HG02840 (cell line): Measurements from ENCODE around the gene FBXL13.
"Not testable (repeated sequence)": the region's sequence is repeated elsewhere in the genome, so short reads cannot be mapped to it uniquely, and the experiment has no call there.

Source experiments
- ATAC-seq: cut with Tn5 transposase; IDR thresholded peaks from one replicate; pipeline ENCODE4 v1.9.1; 2021; ENCODE audit warnings: mild to moderate bottlenecking, moderate library complexity, moderate number of reproducible peaks; ENCODE audit not compliant: unreplicated experiment, low FRiP score

Gene FBXL13

DNA sequence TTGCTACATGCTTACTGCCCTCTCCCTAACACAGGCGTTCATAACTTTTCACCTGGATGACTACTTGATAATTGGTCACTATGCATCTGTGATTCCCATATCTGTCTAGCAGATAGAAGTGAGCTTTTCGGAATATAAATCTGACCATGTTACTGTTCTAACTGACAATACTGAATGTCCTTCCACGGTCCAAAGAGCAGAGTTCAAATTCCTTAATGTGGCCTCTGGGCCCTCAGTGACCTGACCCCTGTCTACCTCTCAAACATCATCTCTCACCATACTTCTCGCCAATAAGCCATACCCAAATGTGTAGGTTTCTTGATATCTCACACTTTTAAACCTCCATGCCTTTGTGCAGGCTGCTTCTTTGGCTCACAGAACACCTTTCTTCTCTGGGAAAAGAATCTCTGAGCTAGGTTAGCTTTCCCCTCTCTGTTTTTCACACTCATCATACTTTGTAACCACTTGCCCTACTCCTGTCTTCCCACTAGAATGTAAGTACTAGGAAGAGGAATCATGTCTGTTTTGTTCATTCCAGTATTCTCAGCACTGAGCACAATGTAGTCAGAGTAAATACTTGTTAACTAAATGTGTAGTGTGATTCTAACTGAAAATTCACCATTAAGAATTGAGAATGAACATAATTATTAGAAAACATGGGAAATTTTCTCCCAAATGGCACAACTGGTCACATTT lies 201.0 kb downstream of the FBXL13 start:
- peak; percentile 16 for ATAC-seq

DNA sequence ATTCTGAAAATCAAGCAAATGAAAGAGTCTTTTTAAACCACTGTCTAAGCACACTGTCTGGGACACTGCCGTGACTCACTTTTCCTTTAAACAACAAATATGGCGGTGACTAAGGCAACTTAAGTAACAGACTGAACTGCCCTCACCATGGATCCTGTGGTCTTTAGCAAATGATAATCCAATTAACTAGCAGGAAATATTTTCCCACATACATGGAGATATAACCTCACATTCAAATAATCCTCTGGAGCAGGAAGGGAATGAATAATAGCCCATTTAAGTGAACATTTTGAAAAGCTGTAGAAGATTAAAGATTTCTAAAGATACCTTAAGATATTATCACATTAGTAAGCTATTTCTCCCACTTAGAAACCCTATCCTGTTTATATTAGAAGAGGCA lies 202.1 kb downstream of the FBXL13 start:
- no peak for ATAC-seq

DNA sequence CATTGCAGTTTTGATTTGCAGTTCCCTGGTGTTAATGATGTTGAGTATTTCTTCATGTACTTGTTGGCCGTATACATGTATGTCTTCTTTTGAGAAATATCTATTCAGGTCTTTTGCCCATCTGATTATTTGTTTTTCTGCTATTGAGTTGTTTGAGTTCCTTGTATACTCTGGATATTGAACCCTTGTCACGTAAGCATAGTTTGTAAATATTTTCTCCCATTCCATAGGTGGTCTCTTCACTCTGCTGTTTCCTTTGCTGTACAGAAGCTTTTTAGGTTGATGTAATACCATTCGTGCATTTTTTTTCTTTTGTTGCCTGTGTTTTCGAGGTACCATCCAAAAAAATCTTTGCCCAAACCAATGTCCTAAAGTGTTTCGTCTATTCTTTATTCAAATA lies 205.4 kb downstream of the FBXL13 start:
- no peak for ATAC-seq

DNA sequence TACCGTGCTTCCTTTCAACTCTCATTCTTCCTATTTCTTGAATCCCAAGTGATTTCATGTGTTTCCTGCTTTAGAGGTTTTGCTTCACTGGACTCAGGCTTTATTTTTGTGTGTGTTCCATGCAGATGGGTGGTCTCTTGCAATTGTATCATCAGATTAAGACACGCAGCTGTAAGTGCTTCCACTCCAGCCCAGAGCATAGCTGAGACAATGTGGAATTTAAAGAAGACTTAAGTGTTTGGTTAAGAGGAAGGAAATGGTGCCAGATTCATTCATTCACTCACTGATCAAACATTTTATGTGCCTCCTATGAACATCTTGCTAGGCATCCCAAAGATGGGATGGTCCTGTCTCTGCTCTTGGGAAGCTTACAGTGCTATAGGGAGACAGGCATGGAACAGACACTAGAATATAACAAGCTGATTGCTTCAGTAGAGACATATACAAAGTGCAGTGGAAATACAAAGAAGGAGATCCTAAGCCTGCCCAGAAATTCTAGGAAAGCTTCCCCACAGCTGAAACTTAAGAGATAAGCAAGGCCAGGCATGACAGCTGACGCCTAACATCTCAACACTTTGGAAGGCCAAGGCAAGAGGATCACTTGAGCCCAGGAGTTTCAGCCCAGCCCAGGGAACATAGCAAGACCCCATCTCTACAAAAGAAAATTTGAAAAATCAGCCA lies 207.9 kb downstream of the FBXL13 start:
- no peak for ATAC-seq

DNA sequence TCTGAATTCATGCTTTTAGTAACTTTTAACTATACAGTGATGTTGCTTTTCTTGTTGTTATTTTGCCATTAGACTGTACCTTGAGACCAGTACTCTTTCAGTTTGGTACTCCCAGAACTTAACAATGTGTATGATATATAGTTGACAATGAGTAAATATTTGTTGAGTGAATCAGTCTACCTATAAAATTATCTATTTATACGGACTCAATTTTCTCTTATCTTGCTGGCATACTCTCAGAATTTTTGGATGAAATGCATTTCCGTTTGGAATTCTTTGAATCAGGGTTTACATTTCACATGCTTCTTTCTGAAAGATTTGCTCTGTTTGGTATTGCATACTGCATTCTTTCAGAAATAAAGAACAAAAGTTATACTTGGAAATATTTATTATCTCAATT lies 209.6 kb downstream of the FBXL13 start:
- ATAC-seq: no peak

DNA sequence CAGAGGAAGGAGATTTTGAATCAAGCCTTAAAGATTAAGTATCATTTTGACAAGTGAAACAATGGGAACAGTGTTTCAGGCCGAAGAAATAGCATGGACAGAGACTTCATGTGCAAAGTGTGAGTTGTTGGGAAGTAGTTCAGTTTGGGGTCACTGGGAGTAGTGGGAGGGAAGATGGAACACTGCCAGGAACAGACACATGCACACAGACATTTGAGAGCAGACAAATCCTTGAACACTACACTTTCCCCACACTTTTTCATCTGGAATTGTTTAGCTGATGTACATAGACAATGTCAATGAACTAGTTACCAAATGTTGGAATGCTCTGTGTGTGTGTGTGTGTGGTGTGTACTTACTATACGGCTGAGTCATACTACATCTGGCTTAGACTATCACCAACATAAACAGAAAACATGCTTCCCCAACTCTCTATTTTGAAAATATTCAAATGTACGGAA lies 214.2 kb downstream of the FBXL13 start:
- no peak for ATAC-seq

DNA sequence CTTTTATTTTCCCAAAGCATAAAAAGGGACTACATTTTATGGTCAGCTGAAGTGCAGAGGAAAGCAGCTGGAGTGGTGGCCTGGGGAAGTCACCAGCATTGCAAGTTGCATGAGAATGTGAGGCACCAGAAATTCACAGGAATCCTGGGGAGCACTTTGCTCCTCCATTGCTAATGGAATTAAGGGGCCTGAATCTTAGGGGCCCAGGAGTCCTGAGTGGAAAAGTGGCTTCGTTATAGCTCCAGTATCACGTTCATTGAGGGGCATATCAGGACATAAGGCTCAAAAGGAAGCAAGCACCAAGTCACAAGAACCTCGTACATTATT lies 214.8 kb downstream of the FBXL13 start:
- ATAC-seq: no peak

DNA sequence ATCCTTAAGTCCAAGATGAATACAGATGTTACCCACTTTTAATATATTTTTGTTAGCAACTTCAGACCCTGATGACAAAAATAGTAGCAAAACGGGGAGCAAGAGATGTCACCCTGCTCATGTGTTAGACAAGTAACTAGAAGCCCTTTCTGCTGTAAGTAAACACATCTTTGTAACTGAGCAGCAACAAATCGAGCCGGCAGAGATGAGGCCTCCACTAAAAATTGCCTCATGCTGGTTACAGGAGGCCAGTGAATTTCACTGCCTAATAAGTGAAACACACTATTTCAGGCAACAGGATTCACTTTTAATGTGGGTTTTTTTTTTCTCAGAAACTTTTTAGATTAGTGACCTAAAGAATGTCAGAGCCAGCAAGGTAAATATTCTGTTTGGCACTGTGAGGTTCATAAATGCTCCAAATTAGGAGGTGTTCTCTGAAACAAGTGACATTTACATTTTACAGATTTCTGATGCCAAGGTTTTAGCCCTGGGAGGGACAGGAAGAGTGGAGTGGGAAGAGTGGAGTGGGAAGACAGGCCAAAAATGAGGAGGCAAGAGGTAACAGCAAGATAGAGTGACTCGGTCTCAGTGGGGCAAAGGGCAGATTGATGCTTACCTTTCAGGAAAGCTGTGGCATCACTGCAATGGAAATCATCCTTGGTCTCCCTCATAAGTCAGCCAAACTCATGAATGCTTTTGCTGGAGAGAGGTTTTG lies 215.4 kb downstream of the FBXL13 start:
- no peak for ATAC-seq

DNA sequence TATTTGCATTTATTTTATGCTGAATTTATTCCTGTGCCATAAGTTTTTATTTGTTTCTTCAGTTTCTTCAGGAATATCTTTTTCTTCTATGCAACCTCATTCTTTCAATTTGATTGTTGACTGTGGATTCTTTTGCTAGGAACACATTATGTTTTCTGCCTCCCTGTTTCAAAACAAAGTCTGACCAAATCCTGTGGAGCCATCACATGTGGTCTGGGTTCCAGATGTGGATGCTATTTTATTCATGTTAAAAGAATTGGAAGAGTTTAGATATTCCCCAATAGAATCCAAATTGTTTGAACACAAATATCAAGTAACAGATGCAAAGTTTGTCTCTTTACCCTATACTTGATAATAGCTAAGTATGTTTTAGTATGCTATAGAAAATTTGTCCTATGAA lies 218.6 kb downstream of the FBXL13 start:
- no peak for ATAC-seq

DNA sequence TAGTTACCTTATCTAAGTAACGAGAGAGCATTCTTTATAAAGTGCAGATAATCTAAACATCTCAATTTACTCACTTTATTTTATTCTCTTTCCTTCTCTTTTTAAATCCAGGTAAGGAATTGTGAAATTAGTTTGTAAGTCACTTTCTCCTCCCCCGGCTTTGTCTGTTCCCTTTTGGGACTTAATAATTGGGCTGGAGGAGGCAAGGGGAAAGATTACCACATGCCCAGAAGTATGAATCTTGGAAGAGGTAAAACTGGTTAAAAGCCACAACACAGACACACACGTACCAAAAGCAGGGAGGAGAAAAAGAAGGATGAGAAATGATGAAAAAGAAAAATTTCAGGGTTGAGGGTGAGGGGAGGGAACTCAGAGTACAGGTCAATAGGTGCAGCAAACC lies 225.1 kb downstream of the FBXL13 start:
- ATAC-seq: no peak

DNA sequence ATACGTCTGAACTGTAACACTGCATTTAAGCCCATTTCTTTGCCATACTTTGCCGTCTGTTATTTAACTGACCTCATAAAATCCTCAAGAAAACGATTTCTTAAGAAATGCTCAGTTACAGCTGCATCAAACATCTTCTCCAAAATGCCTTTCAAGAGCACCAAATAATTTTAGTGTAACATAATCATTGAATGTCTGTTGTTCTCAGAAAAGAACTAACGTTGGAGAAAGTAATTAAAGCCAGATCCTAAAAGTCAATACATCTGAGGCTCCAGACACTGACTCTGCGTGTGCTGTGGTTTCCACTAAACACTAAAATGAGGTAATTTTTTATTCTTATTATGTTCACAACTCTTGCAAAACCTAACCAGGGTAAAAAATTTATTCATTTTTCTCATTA lies 225.5 kb downstream of the FBXL13 start:
- ATAC-seq: no peak

DNA sequence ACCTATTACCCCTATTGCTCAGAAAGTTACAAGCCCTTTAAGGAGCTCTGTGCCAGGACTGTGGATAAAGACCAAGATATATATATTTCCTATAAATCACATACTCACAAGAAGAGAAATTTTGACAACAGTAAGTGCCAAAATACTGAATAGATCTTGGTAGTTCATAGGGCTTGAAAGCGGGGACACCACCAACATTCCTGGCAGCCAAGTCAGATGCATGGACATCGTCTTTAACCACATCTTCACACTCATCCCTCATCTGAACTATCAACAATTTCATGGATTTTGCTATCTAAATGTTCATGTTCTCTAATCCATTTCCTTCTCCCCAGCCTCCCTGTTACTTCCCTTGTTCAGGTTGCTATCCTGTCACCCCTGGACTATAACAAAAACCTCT lies 229.2 kb downstream of the FBXL13 start:
- no peak for ATAC-seq

DNA sequence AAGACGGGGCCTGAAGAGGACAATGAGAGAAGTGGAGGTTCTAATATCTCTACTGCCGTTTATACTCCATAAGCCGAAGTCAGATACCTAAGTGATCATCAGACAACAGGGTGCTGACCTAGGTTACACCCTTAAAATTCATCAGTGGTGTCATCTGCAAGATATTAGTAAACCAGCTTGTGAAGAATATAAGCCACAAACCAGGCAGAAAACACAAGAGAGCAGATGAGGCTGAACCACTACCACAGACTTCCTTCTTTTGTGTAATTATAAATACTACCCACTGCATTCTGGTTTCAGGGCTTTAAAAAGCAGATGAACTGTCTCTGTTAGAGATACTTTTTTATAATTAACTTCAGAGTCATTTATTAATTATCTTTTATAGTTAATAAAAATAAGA lies 230.7 kb downstream of the FBXL13 start:
- ATAC-seq: peak; percentile 58

DNA sequence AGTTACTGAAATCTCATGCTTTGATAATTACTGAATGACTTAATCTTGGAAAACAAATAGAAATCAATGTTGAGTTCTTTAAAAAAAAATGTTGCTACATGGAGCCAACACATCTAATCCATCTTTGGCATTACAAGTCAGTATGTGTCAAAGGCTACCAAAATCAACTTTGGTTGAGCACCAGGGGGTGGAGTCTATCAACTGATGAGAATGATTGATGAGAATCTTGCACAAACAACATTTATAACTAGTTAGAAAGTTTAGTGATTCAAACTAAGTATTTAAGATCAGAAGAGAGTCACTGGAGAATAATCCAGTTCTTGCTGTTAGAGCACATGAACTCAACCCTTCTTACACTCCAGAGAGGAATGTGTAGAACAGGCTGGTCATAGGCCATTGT lies 232.3 kb downstream of the FBXL13 start:
- ATAC-seq: no peak

DNA sequence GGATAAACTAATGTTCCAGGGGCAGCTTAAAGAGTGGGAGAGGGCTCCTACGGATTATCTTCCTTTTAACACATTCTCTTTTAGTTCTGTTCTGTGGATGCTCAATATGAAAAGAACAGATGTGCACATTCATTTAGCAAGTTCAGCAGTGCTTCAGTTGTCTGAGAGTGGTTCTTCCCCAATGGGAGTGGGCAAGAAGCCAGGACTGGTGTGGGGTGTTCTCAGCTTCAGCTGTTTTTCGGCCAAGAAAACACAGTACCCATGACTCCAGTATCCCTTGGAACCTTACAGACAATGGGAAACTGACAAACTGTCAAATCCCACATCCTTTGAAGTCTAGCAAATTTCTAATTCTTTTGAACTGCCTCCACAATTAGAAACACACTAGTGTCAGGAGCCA lies 233.3 kb downstream of the FBXL13 start:
- ATAC-seq: no peak

DNA sequence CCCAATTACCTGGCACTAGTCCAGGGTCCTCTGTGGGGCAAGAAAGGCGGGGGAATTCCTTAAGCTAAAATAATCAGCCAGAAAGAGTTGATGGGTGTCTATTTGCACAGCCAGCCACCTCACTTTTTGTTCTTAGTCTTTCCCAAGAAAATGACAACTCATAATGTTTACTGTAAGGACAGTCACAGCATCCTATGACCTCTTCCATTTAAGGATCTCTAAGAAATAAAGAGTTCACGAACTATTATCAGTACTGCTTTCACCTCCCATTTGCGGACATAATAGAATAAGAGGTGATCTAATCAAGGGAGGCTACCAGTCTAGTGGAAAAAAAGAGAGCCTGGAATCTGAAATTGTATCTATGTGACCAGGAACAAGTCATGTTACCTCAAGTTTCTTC lies 234.2 kb downstream of the FBXL13 start:
- no peak for ATAC-seq

DNA sequence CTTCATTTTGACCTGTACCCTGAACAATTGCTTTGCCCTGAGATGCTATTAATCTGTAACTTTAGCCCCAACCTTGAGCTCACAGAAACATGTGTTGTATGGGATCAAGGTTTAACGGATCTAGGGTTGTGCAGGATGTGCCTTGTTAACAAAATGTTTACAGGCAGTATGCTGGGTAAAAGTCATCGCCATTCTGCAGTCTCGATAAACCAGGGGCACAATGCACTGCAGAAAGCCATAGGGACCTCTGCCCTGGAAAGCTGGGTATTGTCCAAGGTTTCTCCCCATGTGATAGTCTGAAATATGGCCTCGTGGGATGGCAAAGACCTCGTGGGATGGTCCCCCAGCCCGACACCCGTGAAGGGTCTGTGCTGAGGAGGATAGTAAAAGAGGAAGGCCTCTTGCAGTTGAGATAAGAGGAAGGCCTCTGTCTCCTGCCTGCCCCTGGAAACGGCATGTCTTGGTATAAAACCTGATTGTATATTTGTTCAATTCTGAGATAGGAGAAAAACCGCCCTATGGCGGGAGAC lies 236.0 kb downstream of the FBXL13 start:
- not testable (repeated sequence) for ATAC-seq

DNA sequence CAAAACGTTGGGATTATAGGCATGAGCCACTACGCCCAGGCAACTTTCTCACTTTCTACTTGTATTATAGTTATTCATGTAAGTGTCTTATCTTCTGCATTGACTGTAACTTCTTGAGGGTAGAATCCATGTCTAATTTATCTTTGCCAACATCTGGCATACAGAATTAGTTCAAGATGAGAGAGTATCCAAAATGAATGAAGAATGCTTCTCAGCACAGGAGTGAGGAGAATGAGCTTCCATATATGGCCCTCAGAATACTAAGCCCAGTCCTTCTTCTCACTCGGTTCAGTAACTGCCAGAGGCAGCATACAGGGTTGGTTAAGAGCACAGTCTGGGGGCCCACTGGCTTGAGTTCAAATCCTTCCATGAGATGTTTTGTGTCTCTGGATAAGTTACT lies 236.8 kb downstream of the FBXL13 start:
- ATAC-seq: no peak

DNA sequence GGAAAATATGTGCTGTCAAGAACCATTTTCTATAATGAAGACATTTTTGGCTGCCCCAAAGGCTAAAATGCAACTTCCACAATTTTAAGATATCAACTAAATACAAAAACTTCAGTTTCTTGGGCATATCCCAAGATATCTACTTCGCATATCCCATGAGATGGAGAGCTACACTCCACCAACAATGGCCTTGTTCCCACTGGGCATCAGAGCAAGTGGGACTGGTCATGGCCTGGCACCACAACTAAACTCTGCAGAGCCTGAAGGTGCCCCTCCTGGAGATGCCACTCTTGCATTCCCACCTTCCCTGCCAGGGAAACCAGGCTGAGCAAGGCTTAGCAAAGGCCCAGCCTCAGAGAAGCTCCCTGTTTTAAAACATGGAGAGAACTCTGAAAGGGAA lies 237.6 kb downstream of the FBXL13 start:
- no peak for ATAC-seq

DNA sequence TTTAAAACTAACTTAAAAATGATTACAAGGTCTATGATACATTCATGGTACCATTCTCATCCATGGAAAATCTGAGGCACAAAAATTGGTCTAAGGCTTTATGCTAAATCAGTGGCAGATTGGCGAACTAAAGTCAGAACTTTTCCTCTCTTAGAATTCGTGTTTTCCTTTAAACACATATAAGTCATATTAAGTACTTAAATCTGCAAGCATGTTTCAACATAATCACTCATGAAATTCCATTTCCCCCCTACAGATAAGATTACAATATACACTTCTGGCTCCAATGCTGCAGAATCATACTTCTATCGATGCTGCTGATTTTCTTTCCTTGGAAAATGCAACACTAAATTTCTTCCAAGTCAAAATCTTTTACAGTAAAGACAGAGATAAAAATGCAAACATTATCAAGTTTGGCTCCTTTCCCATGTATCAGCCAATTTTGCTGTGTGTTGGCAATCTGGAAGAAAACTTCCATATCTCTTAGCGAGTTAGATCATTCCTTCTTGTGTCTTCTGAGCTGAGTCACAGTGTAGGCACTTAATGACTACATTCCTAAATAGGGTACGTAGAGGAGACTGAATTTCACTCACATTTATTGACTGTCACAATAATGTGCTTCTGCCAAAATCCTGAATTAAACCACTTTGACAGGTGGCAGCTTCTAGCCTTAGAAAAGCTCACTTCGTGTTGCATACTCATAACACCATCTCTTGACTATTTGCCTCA lies 238.2 kb downstream of the FBXL13 start:
- no peak for ATAC-seq

DNA sequence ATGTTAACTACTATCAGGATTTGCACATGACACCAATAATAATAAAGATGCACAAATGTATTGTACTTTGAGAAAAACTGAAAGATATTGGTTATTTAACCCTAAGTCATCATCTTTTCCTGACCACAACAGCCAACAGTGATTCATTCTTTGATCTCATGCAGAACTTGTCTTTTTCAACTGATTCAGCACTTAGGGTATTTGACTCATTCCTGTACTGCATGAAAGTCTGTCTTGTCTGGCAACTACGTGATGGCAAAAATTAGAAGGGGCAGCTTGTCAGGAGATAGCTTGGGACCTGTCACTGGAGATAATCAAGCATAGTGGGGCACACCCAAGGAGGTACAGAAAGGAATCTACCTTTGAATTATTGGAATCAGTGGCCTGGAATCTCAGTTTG lies 239.6 kb downstream of the FBXL13 start:
- no peak for ATAC-seq
